Heart right ventricle (tissue), 16 donors: ENCODE measurements around the gene STX16. TPM values are rescaled to one million over a fixed set of nuclear protein-coding genes. Genes with fewer than 3 reads are reported as not detected.
"Not testable (repeated sequence)": the region's sequence is repeated elsewhere in the genome, so short reads cannot be mapped to it uniquely, and the experiment has no call there.

ENCODE experiments used
- ATAC-seq, 8 donors: fragments of 200-7000 bp; cut with Tn5 transposase; one replicate each; pipeline ENCODE4 v1.9.1; 2020; ENCODE audit warnings: mild to moderate bottlenecking in 8 of 8, moderate library complexity in 8 of 8, moderate number of reproducible peaks in 1 of 8
- DNase-seq, 2 donors: peaks; one replicate each; pipeline ENCODE4 v3.0.0-alpha.2; 2020
- H3K27ac ChIP-seq, 10 donors: fragments of 200-600 bp; sonication (generic) in 2 of 10; one replicate each; pipeline versions ENCODE4 v1.5.0 to v1.8.0; 2020 to 2022; ENCODE audit warnings: mild to moderate bottlenecking in 3 of 10
- H3K27me3 ChIP-seq, 7 donors: fragments of 200-600 bp; one replicate each; pipeline ENCODE4 v1.8.0; 2021 to 2022; ENCODE audit warnings: mild to moderate bottlenecking in 2 of 7
- H3K36me3 ChIP-seq, 9 donors: fragments of 200-600 bp; sonication (generic) in 1 of 9; one replicate each; pipeline versions ENCODE4 v1.5.0 to v1.8.0; 2020 to 2022; ENCODE audit warnings: mild to moderate bottlenecking in 2 of 9
- H3K4me1 ChIP-seq, 9 donors: fragments of 200-600 bp; sonication (generic) in 1 of 9; one replicate each; pipeline versions ENCODE4 v1.5.0 to v1.8.0; 2020 to 2022; ENCODE audit warnings: mild to moderate bottlenecking in 4 of 9
- H3K4me3 ChIP-seq, 10 donors: fragments of 200-600 bp; sonication (generic) in 2 of 10; one replicate each; pipeline versions ENCODE4 v1.5.0 to v1.8.0; 2020 to 2022; ENCODE audit warnings: mild to moderate bottlenecking in 7 of 10, moderate library complexity in 2 of 10
- H3K9me3 ChIP-seq, 11 donors: fragments of 200-600 bp in 10 of 11; sonication (generic) in 2 of 11; one replicate each; pipeline versions ENCODE4 v1.5.0 to v1.8.0; 2013 to 2022; ENCODE audit warnings: mild to moderate bottlenecking in 2 of 11, control low read depth in 1 of 11, moderate library complexity in 1 of 11
- WGBS, 2 donors: extraction: QIAGEN DNeasy Blood & Tissue Kit; methylation state at CpG; one replicate each; pipeline ENCODE4 v1.1.7; 2013; ENCODE audit warnings: inconsistent platforms in 1 of 2; 5-methylcytosine and 5-hydroxymethylcytosine counted together
- intact Hi-C, 10 donors: fragments of 100-400 bp; cut with DNase I; formaldehyde crosslinking; loops; one replicate each; pipeline versions ENCODE4 v1.11.1 to v1.14.2; 2022
- polyA plus RNA-seq, 2 donors: library from polyadenylated mRNA; stranded (reverse); fragments of 200-250 nt; gene quantifications; one replicate each; pipeline ENCODE4 v1.2.3, GENCODE V29; 2013
- total RNA-seq, 10 donors: library from RNA; stranded (reverse); fragmentation: NEBNext Ultra II Directional in 3 of 10; extraction: Animal tissue kit (Norgen Biotek cat#: 25700) in 3 of 10; gene quantifications; one replicate each; pipeline versions ENCODE4 v1.2.1 to v1.2.4, GENCODE V29; 2021 to 2023
- TF ChIP-seq, protein P1 (sequence below), 9 donors: fragments of 200-600 bp; sonication (generic) in 2 of 9; IDR thresholded peaks; one replicate each; pipeline versions ENCODE4 v1.5.0 to v1.8.0; 2021 to 2022; ENCODE audit warnings: antibody characterized with exemption in 9 of 9, mild to moderate bottlenecking in 5 of 9, moderate library complexity in 1 of 9
- donor health status: Arrhythmogenic right ventricular cardiomyopathy.
- donor health status: ischemic (EF 13 %, LVEDD 7.1; RV severe dilation, severe dysfunction).
- donor health status: healthy with polysubstance abuse.
- donor health status: DM: no; HTN: yes; CAD: no.
- donor health status: DM: no; HTN: no; CAD: no.
- donor health status: ischemic (EF 25% LVEDD 6.9; RV normal size, moderate dysfunction).
- donor health status: ischemic (EF 25% LVEDD 5.7; RV mildly dilated, moderate dysfunction).
- donor health status: healthy.
- donor health status: DM: yes; HTN: yes; CAD: no.
- donor health status: Ischemic cardiomyopathy.
- donor health status: ischemic (EF 35%, LVEDD 5.7; RV mildly dilated, moderate dysfunction).
- donor health status: nonischemic (EF 11% LVEDD 7.7; RV severe dilation, severe dysfunction).
- donor health status: DM: yes; HTN: yes; CAD: no.
- donor health status: PGD.
- donor health status: ischemic (EF 29% LVEDD 5.4; RV normal size, mild dysfunction).
- donor health status: nonischemic (EF 23%, LVEDD 6.1; RV moderate dilation, normal function).

STX16 gene
- total and polyA plus RNA-seq, 12 donors, result 17.1 to 57.6 (median 27.0) TPM

DNA sequence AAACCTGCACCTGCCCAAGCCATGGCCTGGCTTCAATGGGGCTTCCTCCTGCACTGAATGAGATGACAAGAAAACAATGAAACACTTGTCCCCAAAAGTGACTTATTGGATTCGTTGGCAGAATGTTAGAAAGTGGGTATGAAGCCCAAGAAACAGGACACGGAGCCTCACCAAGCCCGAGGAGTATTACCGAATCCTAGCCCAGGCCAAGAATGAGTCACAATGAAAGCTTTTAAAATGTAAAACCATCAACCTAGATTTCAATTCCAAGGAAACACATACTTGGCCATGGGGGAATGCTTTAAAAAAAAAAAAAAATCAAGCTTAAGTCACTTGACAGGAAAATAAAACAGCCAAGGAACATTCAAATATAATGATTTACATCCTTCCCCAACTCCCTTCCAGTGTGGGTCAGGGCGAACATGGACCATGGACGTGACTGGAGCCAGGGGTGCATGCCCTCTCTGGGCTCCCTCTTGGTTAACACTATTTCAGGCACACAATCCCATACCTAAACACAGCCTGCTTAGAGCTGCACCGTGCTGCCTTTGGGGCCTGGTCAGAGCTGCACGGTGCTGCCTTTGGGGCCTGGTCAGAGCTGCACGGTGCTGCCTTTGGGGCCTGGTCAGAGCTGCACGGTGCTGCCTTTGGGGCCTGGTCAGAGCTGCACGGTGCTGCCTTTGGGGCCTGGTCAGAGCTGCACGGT is 3.1 kb upstream of the STX16 start:
- no peak for ATAC-seq
- H3K4me3 ChIP-seq, result no peak overlapping the region
- DNase-seq, result peak in 1 of 2 donors; percentile 4
- peaks cover 0 to 36% (median 20%) of the 10 kb centered on the region in 9 donors for H3K4me1 ChIP-seq
- H3K36me3 ChIP-seq, result no peaks in the 10 kb centered on the region
- no peaks in the 10 kb centered on the region for H3K9me3 ChIP-seq
- intact Hi-C loops, result loop anchor here in 6 of 10 donors (5.0 to 10.0 kb wide), 7 partner anchors 44 to 413 kb away; partner anchors contain the start of genes GNAS (in 1 of the 6), GNAS-AS1 (in 1 of the 6) and NPEPL1 (in 1 of the 6)
- 67 to 71% methylated on average over 9 to 10 of the region's 12 CpGs for WGBS, 2 donors
- H3K27me3 ChIP-seq, result peaks cover 0 to under 1% (median 0%) of the 10 kb centered on the region in 7 donors
- TF ChIP-seq, protein P1, sequence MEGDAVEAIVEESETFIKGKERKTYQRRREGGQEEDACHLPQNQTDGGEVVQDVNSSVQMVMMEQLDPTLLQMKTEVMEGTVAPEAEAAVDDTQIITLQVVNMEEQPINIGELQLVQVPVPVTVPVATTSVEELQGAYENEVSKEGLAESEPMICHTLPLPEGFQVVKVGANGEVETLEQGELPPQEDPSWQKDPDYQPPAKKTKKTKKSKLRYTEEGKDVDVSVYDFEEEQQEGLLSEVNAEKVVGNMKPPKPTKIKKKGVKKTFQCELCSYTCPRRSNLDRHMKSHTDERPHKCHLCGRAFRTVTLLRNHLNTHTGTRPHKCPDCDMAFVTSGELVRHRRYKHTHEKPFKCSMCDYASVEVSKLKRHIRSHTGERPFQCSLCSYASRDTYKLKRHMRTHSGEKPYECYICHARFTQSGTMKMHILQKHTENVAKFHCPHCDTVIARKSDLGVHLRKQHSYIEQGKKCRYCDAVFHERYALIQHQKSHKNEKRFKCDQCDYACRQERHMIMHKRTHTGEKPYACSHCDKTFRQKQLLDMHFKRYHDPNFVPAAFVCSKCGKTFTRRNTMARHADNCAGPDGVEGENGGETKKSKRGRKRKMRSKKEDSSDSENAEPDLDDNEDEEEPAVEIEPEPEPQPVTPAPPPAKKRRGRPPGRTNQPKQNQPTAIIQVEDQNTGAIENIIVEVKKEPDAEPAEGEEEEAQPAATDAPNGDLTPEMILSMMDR (IDR thresholded peaks at IDR 0.05), result no peak
- H3K27ac ChIP-seq, result peak overlapping the region in 3 of 10 donors; percentile 20 to 34 (median 30)

DNA sequence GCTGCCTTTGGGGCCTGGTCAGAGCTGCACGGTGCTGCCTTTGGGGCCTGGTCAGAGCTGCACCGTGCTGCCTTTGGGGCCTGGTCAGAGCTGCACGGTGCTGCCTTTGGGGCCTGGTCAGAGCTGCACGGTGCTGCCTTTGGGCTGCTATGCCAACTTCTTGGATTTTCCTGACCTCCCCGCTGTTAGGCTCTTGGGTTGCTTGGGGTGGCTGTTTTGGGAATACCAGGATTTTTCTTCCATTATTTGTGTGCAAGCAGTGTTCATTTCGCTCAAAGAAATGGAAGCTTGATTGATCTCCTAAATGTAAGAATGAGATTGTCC is 2.6 kb upstream of the STX16 start:
- not testable (repeated sequence) for DNase-seq, H3K27ac ChIP-seq, ATAC-seq, H3K9me3 ChIP-seq, H3K4me3 ChIP-seq, H3K36me3 ChIP-seq, H3K27me3 ChIP-seq
- WGBS, 2 donors, result 88 to 94% methylated on average over 6 of the region's 6 CpGs
- peaks cover 0 to 41% (median 25%) of the 10 kb centered on the region in 9 donors for H3K4me1 ChIP-seq
- intact Hi-C loops, result loop anchor here in 6 of 10 donors (5.0 to 10.0 kb wide), 7 partner anchors 44 to 414 kb away; partner anchors contain the start of genes GNAS (in 1 of the 6), GNAS-AS1 (in 1 of the 6) and NPEPL1 (in 1 of the 6)

DNA sequence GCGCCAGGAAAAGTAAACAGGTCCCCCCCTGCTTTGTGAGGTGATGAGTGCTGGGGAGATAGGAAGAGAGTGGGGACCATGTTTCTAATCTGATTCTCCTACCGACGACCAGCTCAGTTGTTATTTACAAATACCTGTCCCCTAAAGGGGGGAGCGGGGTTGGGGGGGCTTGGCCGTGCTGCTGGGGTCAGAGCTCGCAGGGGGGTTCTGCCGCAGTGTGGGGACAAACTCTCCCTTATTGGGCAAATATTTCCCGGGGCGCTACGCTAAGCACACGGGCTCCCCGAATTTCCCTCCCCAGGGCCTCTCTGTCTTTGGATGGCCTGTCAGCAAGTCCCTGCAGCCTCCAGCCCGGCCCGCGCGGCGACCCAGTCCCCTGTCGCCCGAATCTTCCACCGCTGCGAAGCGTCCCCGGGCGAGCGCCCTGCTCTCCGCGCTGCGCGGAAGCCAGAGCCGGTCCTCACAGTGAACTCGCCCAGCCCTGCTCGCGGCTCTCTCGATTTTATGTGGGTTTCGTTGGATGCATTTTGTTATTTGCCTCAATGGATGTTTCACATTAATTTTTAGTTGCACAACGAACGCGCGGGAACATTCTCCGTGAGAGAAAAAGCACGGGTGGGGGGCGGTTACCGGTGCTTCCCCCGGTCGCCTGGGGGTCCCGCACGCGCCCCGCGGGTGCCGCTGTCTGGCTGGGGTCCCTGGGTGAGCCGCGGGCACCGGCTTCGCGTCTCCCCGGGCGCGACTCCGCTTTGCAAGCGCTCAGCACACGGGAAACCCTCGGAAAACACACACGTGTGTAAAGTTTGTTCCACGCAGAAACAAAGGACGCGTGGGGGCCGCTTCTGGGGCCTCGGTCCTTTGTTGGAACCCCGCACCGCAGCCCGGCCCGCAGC is 1.5 kb upstream of the STX16 start:
- H3K27ac ChIP-seq, result peak overlapping the region; percentile 89 to 98 (median 95)
- TF ChIP-seq, protein P1 (IDR thresholded peaks at IDR 0.05), result no peak
- intact Hi-C loops, result loop anchor here in 9 of 10 donors (1.0 to 10.0 kb wide), 15 partner anchors 41 to 575 kb away; partner anchors contain the start of genes NPEPL1 (in 5 of the 9), GNAS (in 3 of the 9), GNAS-AS1 (in 3 of the 9) and ATP5F1E (in 1 of the 9)
- 7 to 9% methylated on average over 73 of the region's 73 CpGs for WGBS, 2 donors
- H3K9me3 ChIP-seq, result no peaks in the 10 kb centered on the region
- peak in 2 of 8 donors; percentile 8 to 10 for ATAC-seq
- no peaks in the 10 kb centered on the region for H3K27me3 ChIP-seq
- DNase-seq, result peak; percentile 30 to 59
- H3K36me3 ChIP-seq, result no peaks in the 10 kb centered on the region
- peaks cover 0 to 52% (median 35%) of the 10 kb centered on the region in 9 donors for H3K4me1 ChIP-seq
- H3K4me3 ChIP-seq, result peak overlapping the region; percentile 75 to 99 (median 95)

DNA sequence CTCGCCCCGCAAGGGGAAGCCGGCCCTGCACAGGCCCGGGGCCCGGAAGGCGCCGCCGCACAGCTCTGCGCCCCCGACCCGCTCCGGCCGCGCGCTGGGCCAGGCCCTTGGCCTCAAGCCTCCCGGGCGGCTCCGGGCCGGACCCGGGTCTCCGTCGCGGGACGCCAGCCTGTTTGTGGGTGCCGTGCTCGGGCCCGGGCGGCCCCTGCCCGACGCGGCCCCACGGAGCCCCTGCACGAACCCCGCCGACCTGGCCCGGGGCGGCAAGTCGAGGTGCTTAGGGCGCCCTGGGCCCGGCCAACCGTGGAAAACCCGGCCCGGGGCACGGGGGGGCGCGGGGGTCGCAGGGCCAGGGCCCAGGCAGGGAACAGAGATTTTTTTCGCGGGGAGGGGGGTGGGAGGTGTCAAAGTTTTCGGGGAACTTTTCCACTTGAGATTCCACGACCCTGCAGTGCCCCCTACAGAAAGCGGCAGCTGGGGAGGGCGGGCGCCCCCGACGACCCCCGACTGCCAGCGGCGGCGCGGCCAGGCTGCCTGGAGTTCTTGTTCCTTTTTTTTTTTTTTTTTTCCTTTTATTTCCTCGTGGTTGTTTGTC is 805 bp upstream of the STX16 start:
- Histone ChIP-seq H3K36me3 (peaks cover 0 to 3% (median 0%) of the 10 kb centered on the region in 9 donors), H3K27ac (peak overlapping the region; percentile 89 to 98 (median 95)), H3K9me3 (no peaks in the 10 kb centered on the region), H3K27me3 (no peaks in the 10 kb centered on the region), H3K4me1 (peaks cover 0 to 52% (median 39%) of the 10 kb centered on the region in 9 donors), H3K4me3 (peak overlapping the region; percentile 75 to 99 (median 95))
- TF ChIP-seq, protein P1 (IDR thresholded peaks at IDR 0.05), result no peak
- WGBS, 2 donors, result 1% methylated on average over 52 to 62 of the region's 62 CpGs
- DNase-seq, result peak; percentile 45 to 50
- intact Hi-C loops, result loop anchor here in 6 of 10 donors (2.0 to 10.0 kb wide), 11 partner anchors 41 to 575 kb away; partner anchors contain the start of genes NPEPL1 (in 4 of the 6), GNAS (in 2 of the 6), GNAS-AS1 (in 2 of the 6) and ATP5F1E (in 1 of the 6)
- peak; percentile 16 to 47 (median 28) for ATAC-seq
